AG04449 (cell line): ENCODE measurements around the gene FXYD6.

Experiments used
- CTCF ChIA-PET: fragments of 350-600 bp; formaldehyde crosslinking; extraction: SDS; loops from one replicate; lab custom pipeline; 2021; ENCODE audit warnings: antibody characterized with exemption; lab: Yijun Ruan, JAX
- POLR2A ChIA-PET: fragments of 400-600, 350-600 bp; formaldehyde crosslinking; extraction: SDS; loops from one replicate; lab custom pipeline; 2020; ENCODE audit warnings: antibody characterized with exemption, inconsistent platforms; lab: Yijun Ruan, JAX
- DNase-seq: peaks from one replicate; pipeline ENCODE4 v3.0.0-alpha.2; 2010; ENCODE audit warnings: low read depth, low spot score
- H3K4me3 ChIP-seq: 2 replicates; pipeline ENCODE4 v1.5.1; 2011; ENCODE audit warnings: low read depth, mild to moderate bottlenecking, control low read depth, low read length
- CTCF ChIP-seq: IDR thresholded peaks from one replicate; pipeline ENCODE4 v1.5.1; 2011; ENCODE audit warnings: mild to moderate bottlenecking, moderate library complexity, low read length, control low read depth, inconsistent platforms; ENCODE audit not compliant: insufficient read depth; ENCODE audit errors: missing control alignments

FXYD6 gene

GRCh38 chr11:117903505-117904382 lies 27.3 kb upstream of the FXYD6 start:
- H3K4me3 ChIP-seq: no peak overlapping the region
- DNase-seq: no peak
- POLR2A ChIA-PET: no interaction called here
- CTCF ChIA-PET: interaction anchor here (1.0 to 2.6 kb wide), 3 partner anchors 9 to 60 kb away, joined by 5 to 31 read pairs (median 7); no protein-coding TSS in a partner anchor
- TF ChIP-seq CTCF: no peak

- CTCF ChIA-PET: interaction anchor here (1.0 to 1.8 kb wide), 2 partner anchors 44 to 57 kb away, joined by 5 to 7 read pairs; no protein-coding TSS in a partner anchor
- POLR2A ChIA-PET: no interaction called here
- DNase-seq: no peak
- no peak overlapping the region for H3K4me3 ChIP-seq
- TF ChIP-seq CTCF: no peak
Observed at GRCh38 chr11:117902001-117902845, 25.8 kb upstream of the FXYD6 start.

GRCh38 chr11:117901601-117902000 lies 25.1 kb upstream of the FXYD6 start:
- ChIA-PET POLR2A (no interaction called here), CTCF (interaction anchor here (1.0 to 1.8 kb wide), 2 partner anchors 45 to 57 kb away, joined by 5 to 7 read pairs; no protein-coding TSS in a partner anchor)
- no peak for TF ChIP-seq CTCF
- no peak overlapping the region for H3K4me3 ChIP-seq
- DNase-seq: no peak

- no peak for TF ChIP-seq CTCF
- no peak for DNase-seq
- H3K4me3 ChIP-seq: no peak overlapping the region
- ChIA-PET CTCF (interaction anchor here (0.7 to 2.3 kb wide), 4 partner anchors 46 to 84 kb away, joined by 3 to 7 read pairs (median 6); no protein-coding TSS in a partner anchor), POLR2A (no interaction called here)
Observed at GRCh38 chr11:117900720-117901440, 24.4 kb upstream of the FXYD6 start.

- POLR2A ChIA-PET: no interaction called here
- CTCF ChIA-PET: interaction anchor here (0.7 to 2.3 kb wide), 3 partner anchors 47 to 83 kb away, joined by 3 to 7 read pairs (median 3); no protein-coding TSS in a partner anchor
- no peak overlapping the region for H3K4me3 ChIP-seq
- no peak for TF ChIP-seq CTCF
- no peak for DNase-seq
Observed at GRCh38 chr11:117900121-117900648, 23.7 kb upstream of the FXYD6 start.
